ENCODE data around the gene TMEM42. TPM values are rescaled to one million over a fixed set of nuclear protein-coding genes. Genes with fewer than 3 reads are reported as not detected.

TMEM42 gene
- total and polyA plus RNA-seq, 2 of the 8 experiments (the other 6 are each of a cell fraction or from before 2014, with no cell fraction given), result 11.2 to 41.4 TPM

DNA sequence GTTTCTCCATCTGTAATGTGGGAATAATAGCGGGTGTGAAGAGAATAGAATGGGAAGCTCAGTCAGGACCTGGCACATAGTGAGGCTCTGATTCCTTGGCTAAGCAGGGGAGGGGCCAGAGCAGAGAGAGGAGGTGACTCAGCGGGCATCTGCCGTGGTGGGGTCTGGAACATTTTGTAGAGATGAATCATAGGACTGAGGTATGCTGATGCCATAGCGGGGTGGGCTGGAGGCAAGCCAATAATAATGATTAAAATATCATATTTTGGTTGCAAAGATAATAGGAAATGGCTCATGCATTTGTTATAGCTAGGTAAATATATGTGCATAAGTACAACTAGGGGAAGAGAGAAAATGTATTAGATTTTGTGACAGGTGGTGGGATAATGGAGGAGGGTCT lies 23.9 kb downstream of the TMEM42 start:
- Histone ChIP-seq H3K23ac (ENCODE audit: insufficient read length) (no peak overlapping the region), H2BK120ac (replicated peaks; ENCODE audit: low read depth, low read length) (no peak overlapping the region), H3K79me1 (ENCODE audit: low read depth, low read length) (no peaks in the 10 kb centered on the region), H3K23me2 (ENCODE audit: low read depth, low read length) (no peaks in the 10 kb centered on the region; the same call in 1 of the 2 replicates), H2BK20ac (ENCODE audit: low read length) (no peak overlapping the region), H3K56ac (replicated peaks; ENCODE audit: insufficient read length, low read depth, low read length) (no peak overlapping the region), H3K18ac (ENCODE audit: extremely low read depth, low read length) (no peak overlapping the region), H4K91ac (replicated peaks; ENCODE audit: insufficient read length, low read length) (no peak overlapping the region), H2BK12ac (ENCODE audit: low read depth, low read length) (no peak overlapping the region), H2AK5ac (ENCODE audit: low read depth, low read length) (no peak overlapping the region), H3K9me3 (ENCODE audit: insufficient read depth in 2 of 2, low read depth in 1 of 2, low read length in 1 of 2) (peaks cover 4 to 8% of the 10 kb centered on the region in 2 experiments; a peak in 2 of 4 replicates), H4K20me1 (replicated peaks in 1 of 2; ENCODE audit: control insufficient read depth in 1 of 2, insufficient read depth in 2 of 2, low read length in 2 of 2) (no peaks in the 10 kb centered on the region), H4K5ac (ENCODE audit: insufficient read length, low read depth, low read length) (no peak overlapping the region), H3K27ac (ENCODE audit: low read depth, low read length) (no peak overlapping the region), H2BK5ac (ENCODE audit: low read depth, low read length) (no peak overlapping the region), H3K4ac (replicated peaks; ENCODE audit: insufficient read length, low read depth, low read length) (no peak overlapping the region), H2BK15ac (ENCODE audit: low read length) (no peak overlapping the region), H4K8ac (ENCODE audit: extremely low read depth, insufficient read depth, low read length) (no peak overlapping the region), H3K4me2 (ENCODE audit: insufficient read depth in 1 of 2, low read depth in 2 of 2, low read length in 2 of 2) (no peak overlapping the region), H3K14ac (ENCODE audit: insufficient read length) (no peak overlapping the region), H3K27me3 (replicated peaks in 1 of 4; ENCODE audit: control insufficient read depth in 3 of 4, extremely low read depth in 1 of 4, insufficient read depth in 3 of 4, low read length in 3 of 4) (no peaks in the 10 kb centered on the region), H2AFZ (ENCODE audit: low read length) (no peak overlapping the region), H3K79me2 (ENCODE audit: control insufficient read depth in 1 of 2, insufficient read depth in 2 of 2, low read length in 2 of 2) (no peaks in the 10 kb centered on the region), H3K4me3 (ENCODE audit: extremely low read depth in 1 of 4, insufficient read depth in 2 of 4, low read depth in 3 of 4, low read length in 4 of 4) (no peak overlapping the region), H3K4me1 (replicated peaks in 1 of 4; ENCODE audit: control insufficient read depth in 3 of 4, insufficient read depth in 4 of 4, low read length in 3 of 4) (peaks cover 0 to 2% (median 0%) of the 10 kb centered on the region in 4 experiments; a peak in 2 of 7 replicates), H3K36me3 (ENCODE audit: control insufficient read depth in 2 of 4, insufficient read depth in 4 of 4, low read length in 3 of 4) (no peaks in the 10 kb centered on the region), H3K9ac (replicated peaks in 1 of 4; ENCODE audit: extremely low read depth in 1 of 4, low read depth in 3 of 4, low read length in 3 of 4) (no peak overlapping the region)
- POLR2A ChIA-PET (ENCODE audit: partially characterized antibody), result interaction anchor here (1.4 to 2.2 kb wide), 2 partner anchors 12 to 28 kb away, joined by 5 read pairs; no protein-coding TSS in a partner anchor
- FAIRE-seq, result no peak
- DNase-seq (ENCODE audit: low read depth in 1 of 2, low spot score in 2 of 2), result no peak
- CTCF ChIA-PET (ENCODE audit: partially characterized antibody), result interaction anchor here (3.4 kb wide), 1 partner anchor 13 kb away, joined by 17 read pairs; the partner anchor contains the start of gene TGM4
- 90% methylated on average over 4 of the region's 4 CpGs; no CpG with 5 or more reads in 1 of the 2 experiments for WGBS, 2 experiments (ENCODE audit: extremely low coverage in 1 of 2, insufficient coverage in 1 of 2, insufficient read length in 1 of 2, insufficient replicate concordance in 2 of 2, low coverage in 1 of 2, low lambda C conversion rate in 2 of 2, missing lambda C conversion rate in 1 of 2)
- no peak for TF ChIP-seq SIX5 (IDR thresholded peaks at IDR 0.05; ENCODE audit: low read depth, low read length)
- no peak for TF ChIP-seq HDAC6 (IDR thresholded peaks at IDR 0.05; ENCODE audit: low read depth, low read length)
- no peak for TF ChIP-seq KDM4A (IDR thresholded peaks at IDR 0.05; ENCODE audit: low read depth, low read length, severe bottlenecking)
- TF ChIP-seq TCF12 (IDR thresholded peaks at IDR 0.05; ENCODE audit: low read depth, low read length), result no peak
- no peak for TF ChIP-seq FOSL1 (IDR thresholded peaks at IDR 0.05; ENCODE audit: insufficient read depth, low read depth, low read length)
- TF ChIP-seq RBBP5 (IDR thresholded peaks at IDR 0.05; ENCODE audit: borderline replicate concordance, low read depth, low read length), result no peak
- TF ChIP-seq ZNF274 (IDR thresholded peaks at IDR 0.05; ENCODE audit: borderline replicate concordance, extremely low read depth, low read length), result no peak

Data from H1 (cell line).